ENCODE measurements around the gene KANTR.

GRCh38 chrX:53089224-53089842, 4.6 kb upstream of the KANTR start:
- peak; percentile 78 for TF ChIP-seq CTCF (conservative IDR thresholded peaks at IDR 0.05; ENCODE audit: low read length)
- TF ChIP-seq EZH2phosphoT487 (IDR thresholded peaks at IDR 0.05; ENCODE audit: borderline replicate concordance, low read depth, low read length), result no peak
